ACC112 (cell line): ENCODE data around the gene CHCHD10.

Source experiments
- H2AFZ ChIP-seq: fragments of 200-600 bp; sonication (generic); one replicate; pipeline ENCODE4 v1.6.0; 2017; ENCODE audit warnings: antibody characterized with exemption, low read length; ENCODE audit not compliant: unreplicated experiment
- H3K27ac ChIP-seq: fragments of 200-600 bp; sonication (generic); 2 replicates; pipeline ENCODE4 v1.5.1; 2014; ENCODE audit warnings: low read depth, mild to moderate bottlenecking, antibody characterized with exemption, low read length, moderate library complexity
- H3K27me3 ChIP-seq: fragments of 200-600 bp; sonication (generic); 2 replicates; pipeline ENCODE4 v1.6.1; 2014; ENCODE audit warnings: mild to moderate bottlenecking, antibody characterized with exemption, low read length, moderate library complexity, mixed read lengths; ENCODE audit not compliant: insufficient read depth
- H3K36me3 ChIP-seq: fragments of 200-600 bp; sonication (generic); 2 replicates; pipeline ENCODE4 v1.6.1; 2016; ENCODE audit warnings: mild to moderate bottlenecking, antibody characterized with exemption, low read length, moderate library complexity, mixed read lengths; ENCODE audit not compliant: insufficient read depth
- H3K4me1 ChIP-seq: fragments of 200-600 bp; sonication (generic); one replicate; pipeline ENCODE4 v1.6.1; 2016; ENCODE audit warnings: low read length, mixed read lengths; ENCODE audit not compliant: insufficient read depth, unreplicated experiment, control insufficient read depth
- H3K4me3 ChIP-seq: fragments of 200-600 bp; sonication (generic); 2 replicates; pipeline ENCODE4 v1.5.1; 2014; ENCODE audit warnings: mild to moderate bottlenecking, low read depth, low read length
- H3K79me2 ChIP-seq: fragments of 200-600 bp; sonication (generic); one replicate; pipeline ENCODE4 v1.6.0; 2016; ENCODE audit warnings: low read length; ENCODE audit not compliant: control insufficient read depth, unreplicated experiment, insufficient read depth

Gene CHCHD10

DNA sequence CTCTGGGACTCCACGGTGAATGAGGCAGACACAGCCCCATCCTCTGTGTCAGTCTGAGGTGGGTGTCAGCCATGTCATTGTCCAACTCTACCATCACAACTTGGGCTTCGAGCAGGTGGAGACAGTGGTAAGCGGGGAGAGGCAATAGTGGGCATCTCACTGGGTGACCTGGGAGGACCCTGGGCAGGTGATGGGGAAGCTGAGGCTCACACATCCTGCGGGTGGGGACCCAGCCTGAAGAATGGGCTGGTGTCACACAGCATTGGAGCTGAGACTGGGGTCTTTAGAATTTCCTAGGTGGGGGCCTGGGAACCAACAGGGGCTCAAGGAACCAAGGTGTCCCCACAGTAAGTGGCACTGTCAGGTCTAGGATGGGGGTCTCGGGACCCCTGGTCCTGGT lies 12.0 kb upstream of the CHCHD10 start:
- Histone ChIP-seq H3K79me2 (no peaks in the 10 kb centered on the region), H3K27me3 (no peaks in the 10 kb centered on the region), H2AFZ (no peak overlapping the region), H3K36me3 (no peaks in the 10 kb centered on the region), H3K4me1 (peaks cover 10% of the 10 kb centered on the region), H3K4me3 (no peak overlapping the region), H3K27ac (no peak overlapping the region)

DNA sequence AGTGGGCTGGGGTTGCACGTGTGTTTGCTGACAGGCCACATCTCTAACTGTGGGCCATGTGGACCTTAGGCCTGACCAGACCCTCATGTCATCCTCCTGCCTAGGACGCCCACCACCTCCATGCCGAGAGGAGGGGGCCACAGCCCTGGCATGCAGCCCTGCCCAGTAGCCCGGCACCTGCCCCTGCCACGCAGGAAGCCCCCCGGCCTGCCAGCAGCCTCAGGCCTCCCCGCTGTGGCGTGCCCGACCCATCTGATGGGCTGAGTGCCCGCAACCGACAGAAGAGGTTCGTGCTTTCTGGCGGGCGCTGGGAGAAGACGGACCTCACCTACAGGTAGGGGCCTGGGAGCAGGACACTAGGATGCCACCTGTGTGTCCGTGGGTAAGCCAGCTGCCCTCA lies 11.3 kb upstream of the CHCHD10 start:
- H3K36me3 ChIP-seq = no peaks in the 10 kb centered on the region
- no peaks in the 10 kb centered on the region for H3K79me2 ChIP-seq
- H3K27me3 ChIP-seq = no peaks in the 10 kb centered on the region
- no peak overlapping the region for H3K27ac ChIP-seq
- H3K4me3 ChIP-seq = no peak overlapping the region
- H3K4me1 ChIP-seq = peaks cover 12% of the 10 kb centered on the region
- no peak overlapping the region for H2AFZ ChIP-seq

DNA sequence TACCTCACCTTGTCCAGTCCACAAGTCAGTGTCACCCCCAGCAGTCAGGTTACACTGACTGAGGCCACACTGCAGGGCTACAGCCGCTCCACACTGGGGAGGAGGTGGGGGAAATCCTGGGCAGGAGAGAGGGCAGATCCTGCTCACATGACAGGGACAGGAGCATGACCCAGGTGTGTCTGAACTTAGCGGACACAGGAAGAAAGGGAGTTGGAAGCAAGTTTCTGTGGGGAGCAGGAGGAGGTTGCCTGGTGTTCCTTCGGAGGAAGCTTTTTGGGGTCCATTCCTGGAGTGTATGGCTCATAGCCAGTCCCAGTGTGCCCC lies 10.8 kb upstream of the CHCHD10 start:
- Histone ChIP-seq H3K4me1 (peaks cover 12% of the 10 kb centered on the region), H3K27ac (no peak overlapping the region), H3K36me3 (no peaks in the 10 kb centered on the region), H3K4me3 (no peak overlapping the region), H2AFZ (no peak overlapping the region), H3K27me3 (no peaks in the 10 kb centered on the region), H3K79me2 (no peaks in the 10 kb centered on the region)

- H3K4me3 ChIP-seq = no peak overlapping the region
- no peak overlapping the region for H2AFZ ChIP-seq
- H3K4me1 ChIP-seq = peaks cover 12% of the 10 kb centered on the region
- no peaks in the 10 kb centered on the region for H3K36me3 ChIP-seq
- H3K79me2 ChIP-seq = no peaks in the 10 kb centered on the region
- H3K27me3 ChIP-seq = no peaks in the 10 kb centered on the region
- H3K27ac ChIP-seq = no peak overlapping the region
These were observed 10.2 kb upstream of the CHCHD10 start for GRCh38 chr22:23777776-23778576.

GRCh38 chr22:23775779-23776375 lies 8.1 kb upstream of the CHCHD10 start:
- H3K27ac ChIP-seq = no peak overlapping the region
- H3K79me2 ChIP-seq = no peaks in the 10 kb centered on the region
- no peaks in the 10 kb centered on the region for H3K27me3 ChIP-seq
- peaks cover 3% of the 10 kb centered on the region for H3K4me1 ChIP-seq
- no peaks in the 10 kb centered on the region for H3K36me3 ChIP-seq
- no peak overlapping the region for H3K4me3 ChIP-seq
- no peak overlapping the region for H2AFZ ChIP-seq

- H3K4me1 ChIP-seq = peaks cover 3% of the 10 kb centered on the region
- no peak overlapping the region for H2AFZ ChIP-seq
- no peak overlapping the region for H3K4me3 ChIP-seq
These were observed 7.2 kb upstream of the CHCHD10 start for GRCh38 chr22:23774922-23775436.

DNA sequence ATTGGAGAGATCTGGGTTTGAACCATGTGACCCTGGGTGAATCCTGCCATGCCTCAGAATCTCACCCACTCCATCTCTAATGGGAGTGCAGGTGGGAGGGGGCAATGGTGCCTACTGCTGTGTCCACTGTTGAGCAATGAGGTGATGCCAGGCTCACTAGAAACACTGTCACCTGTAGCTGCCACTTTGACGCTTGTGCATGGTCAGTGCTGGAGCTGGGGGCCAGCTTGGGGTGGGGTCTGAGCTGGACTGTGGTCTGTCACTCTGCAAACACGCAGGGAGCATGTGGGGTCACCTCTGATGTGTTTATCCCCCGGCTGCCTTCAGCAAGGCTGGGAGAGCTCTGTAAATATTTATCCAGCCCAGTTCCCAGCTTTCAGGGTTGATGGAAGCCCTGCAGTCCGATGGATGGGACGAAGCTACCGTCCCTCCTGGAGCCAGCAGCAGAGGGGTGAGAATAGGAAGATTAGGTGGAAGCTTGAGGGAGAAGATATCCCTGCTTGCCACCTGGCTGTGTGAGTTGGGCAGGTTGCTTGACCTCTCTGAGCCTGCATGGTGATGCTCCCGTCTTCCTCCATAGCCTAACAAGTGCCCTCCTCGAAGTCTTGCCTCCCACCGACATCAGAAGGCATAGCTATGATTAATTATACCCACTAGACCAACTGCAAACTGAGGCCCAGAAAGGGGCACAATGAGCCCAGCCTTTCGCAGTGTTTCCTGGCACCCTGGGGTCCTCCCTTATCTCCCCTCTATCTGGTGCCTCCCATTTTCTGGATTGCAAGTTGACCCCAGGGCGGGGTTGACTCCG lies 6.5 kb upstream of the CHCHD10 start:
- Histone ChIP-seq H3K27me3 (no peaks in the 10 kb centered on the region), H3K36me3 (no peaks in the 10 kb centered on the region), H3K4me3 (no peak overlapping the region), H3K4me1 (peaks cover 3% of the 10 kb centered on the region), H2AFZ (no peak overlapping the region), H3K79me2 (no peaks in the 10 kb centered on the region), H3K27ac (no peak overlapping the region)

More at GRCh38 chr22:23774922-23775436, 7.2 kb upstream of the CHCHD10 start:
- no peaks in the 10 kb centered on the region for H3K27me3 ChIP-seq
- no peak overlapping the region for H3K27ac ChIP-seq
- H3K36me3 ChIP-seq = no peaks in the 10 kb centered on the region
- H3K79me2 ChIP-seq = no peaks in the 10 kb centered on the region

GRCh38 chr22:23773483-23774113 lies 5.8 kb upstream of the CHCHD10 start:
- Histone ChIP-seq H3K36me3 (no peaks in the 10 kb centered on the region), H3K27me3 (no peaks in the 10 kb centered on the region), H2AFZ (no peak overlapping the region), H3K4me3 (peak overlapping the region; percentile 69; the same call in 1 of the 2 replicates), H3K27ac (no peak overlapping the region), H3K79me2 (no peaks in the 10 kb centered on the region), H3K4me1 (peaks cover 3% of the 10 kb centered on the region)

- Histone ChIP-seq H3K4me1 (peaks cover 3% of the 10 kb centered on the region), H3K27ac (no peak within 1 kb of the TSS), H2AFZ (peak within 1 kb of the TSS; percentile 25), H3K79me2 (no peaks in the 10 kb centered on the region), H3K4me3 (peak within 1 kb of the TSS; percentile 69), H3K27me3 (no peaks in the 10 kb centered on the region), H3K36me3 (no peaks in the 10 kb centered on the region)
These were observed 5.1 kb upstream of the CHCHD10 start, which contains the start of gene MMP11 for GRCh38 chr22:23772649-23773473. Gene MMP11 (plus strand): TSS chr22:23772849. CDS start chr22:23772871, 22 bp downstream.

DNA sequence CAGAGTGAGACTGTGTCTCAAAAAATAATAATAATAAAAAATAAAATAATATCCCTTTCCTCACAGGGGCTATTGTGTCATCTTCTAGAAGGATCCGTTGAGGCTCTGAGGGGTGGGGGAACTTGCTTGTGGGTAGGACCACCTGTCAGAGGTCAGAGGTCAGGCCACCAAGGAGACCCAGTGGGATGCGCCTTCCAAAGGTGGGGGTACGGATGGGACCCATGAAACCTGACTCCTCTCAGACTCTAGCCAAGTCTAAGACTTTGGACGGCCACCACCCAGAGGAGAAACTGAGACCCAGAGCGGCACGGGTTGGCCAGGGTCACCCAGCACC lies 4.5 kb upstream of the CHCHD10 start:
- Histone ChIP-seq H3K79me2 (no peaks in the 10 kb centered on the region), H3K4me1 (peaks cover 3% of the 10 kb centered on the region), H3K27ac (no peak overlapping the region), H2AFZ (peak overlapping the region; percentile 25), H3K27me3 (no peaks in the 10 kb centered on the region), H3K4me3 (peak overlapping the region; percentile 66), H3K36me3 (no peaks in the 10 kb centered on the region)
